NOMO-1 (cell line): Measurements from ENCODE around the gene PATJ.

Experiments
- DNase-seq, 2 experiments: peaks; one replicate each; lab custom pipeline; 2025; ENCODE audit not compliant: unreplicated experiment in 2 of 2; lab: John Stamatoyannopoulos, UW

PATJ gene

DNA sequence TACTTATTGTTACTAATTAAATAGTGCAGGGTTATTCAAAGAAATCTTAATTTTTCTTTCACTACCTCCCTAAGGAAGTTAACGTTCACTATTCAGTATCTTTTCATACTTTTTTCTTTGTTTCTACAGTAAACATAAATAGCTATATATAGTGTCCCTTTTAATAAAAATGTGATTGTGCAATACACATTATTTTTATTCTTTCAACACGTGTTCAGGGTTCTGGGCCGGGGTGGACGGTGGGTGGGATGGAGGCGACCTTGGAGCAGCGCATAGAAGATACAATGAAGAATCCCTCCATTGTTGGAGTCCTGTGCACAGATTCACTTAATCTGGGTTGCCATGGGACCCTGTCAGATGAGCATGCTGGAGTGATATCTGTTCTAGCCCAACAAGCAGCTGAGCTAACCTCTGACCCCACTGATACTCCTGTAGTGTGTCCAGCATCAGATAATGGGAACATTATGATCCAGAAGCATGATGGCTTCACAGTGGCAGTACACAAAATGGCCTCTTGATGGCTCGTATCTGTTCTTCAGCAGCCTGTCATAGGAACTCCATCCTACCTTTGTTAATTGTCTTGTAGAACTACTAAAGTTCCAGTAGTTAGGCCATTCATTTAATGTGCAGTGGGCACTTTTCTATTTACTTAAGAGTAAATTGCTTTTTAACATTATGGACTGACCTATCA lies 296.5 kb downstream of the PATJ start:
- no peak for DNase-seq

DNA sequence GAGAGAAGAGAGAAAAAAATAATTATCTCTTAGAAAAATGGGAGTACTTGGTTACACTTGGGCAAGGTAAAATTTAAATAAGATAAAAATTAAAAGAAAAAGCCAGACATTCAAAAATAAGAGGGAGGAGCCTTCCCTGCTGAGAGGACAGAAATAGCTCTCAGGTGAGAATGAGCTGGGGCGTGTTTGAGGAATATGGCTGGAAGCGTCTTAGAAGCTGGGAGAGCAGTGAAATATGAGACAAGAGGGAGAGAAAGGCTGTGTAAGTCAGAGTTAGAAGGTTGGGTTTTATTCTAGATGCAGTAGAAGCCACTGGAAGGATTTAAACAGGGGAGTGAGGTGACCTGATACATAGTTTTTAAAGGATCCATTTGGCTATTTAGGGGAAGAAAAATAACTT lies 298.2 kb downstream of the PATJ start:
- no peak for DNase-seq

DNA sequence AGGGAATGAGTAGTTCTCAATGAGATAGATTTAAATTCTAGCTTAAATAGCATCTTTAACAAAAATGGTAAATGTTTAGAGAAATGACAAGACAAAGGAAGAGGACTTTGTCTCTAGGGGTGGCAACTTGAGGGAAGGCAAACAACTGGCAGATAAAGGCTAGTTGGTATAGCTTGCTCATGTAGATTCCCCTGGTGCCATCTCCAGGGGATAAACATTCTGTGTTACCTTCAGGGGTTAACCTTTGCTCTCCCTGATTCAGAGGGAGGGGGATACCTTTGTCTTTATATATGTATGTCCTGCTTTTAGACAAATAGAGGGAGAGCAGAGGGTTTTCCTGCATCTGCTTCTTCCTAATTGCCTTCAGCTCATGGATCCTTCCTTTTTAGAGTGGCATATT lies 298.7 kb downstream of the PATJ start:
- DNase-seq: no peak

DNA sequence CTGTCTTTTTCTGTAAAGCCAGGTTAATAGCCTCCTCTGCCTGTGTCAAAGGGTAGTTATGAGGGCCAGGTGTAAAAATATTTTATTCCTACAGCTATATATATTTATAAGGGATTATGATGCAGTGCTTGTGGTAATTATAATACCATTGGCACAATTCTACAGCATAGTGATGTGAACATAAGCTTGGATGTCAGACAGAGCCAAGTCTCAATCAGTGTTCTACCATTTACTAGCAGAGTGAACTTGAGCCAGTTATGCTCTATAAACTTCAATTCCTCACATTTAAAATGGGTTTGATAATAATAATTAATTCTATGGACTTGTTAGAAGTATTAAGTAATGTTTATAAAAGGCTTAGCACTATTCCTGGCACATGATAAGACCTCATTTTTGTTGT lies 300.9 kb downstream of the PATJ start:
- DNase-seq: no peak

DNA sequence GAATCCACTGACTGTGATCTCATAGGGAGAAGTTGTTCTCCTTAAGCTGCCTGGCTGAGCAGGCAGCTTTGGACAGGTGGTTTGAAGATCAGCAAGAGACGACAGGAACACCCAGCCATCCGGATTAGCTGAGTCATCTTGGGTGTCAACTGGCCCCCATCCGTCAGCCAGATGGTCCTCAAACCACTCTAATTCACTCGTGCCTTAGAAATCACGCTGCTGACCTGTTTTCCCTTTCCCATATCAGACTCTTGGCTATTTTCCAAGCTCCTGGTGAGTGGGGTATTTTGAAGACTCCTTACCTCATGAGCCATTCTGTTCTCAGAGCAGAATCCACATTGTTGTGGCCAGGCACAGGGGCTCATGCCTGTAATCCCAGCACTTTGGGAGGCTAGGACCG lies 303.3 kb downstream of the PATJ start:
- no peak for DNase-seq

DNA sequence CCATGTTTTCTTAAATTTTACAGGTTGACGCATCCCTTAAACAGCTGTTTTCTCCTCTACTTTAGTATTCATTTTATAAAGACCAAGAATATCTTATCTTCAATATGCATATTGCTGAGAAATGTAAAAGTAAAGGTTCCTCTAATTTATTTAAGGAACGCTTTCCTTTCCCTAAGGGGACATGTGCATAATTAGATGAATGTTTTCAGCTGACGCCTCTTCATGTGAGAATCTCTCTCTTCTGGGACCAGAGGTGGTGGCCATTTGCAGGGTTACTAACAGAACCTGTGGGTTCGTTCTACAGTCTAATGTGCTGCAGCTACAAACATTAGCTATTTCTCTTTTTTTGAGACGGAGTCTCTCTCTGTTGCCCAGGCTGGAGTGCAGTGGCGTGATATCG lies 304.6 kb downstream of the PATJ start:
- no peak for DNase-seq

DNA sequence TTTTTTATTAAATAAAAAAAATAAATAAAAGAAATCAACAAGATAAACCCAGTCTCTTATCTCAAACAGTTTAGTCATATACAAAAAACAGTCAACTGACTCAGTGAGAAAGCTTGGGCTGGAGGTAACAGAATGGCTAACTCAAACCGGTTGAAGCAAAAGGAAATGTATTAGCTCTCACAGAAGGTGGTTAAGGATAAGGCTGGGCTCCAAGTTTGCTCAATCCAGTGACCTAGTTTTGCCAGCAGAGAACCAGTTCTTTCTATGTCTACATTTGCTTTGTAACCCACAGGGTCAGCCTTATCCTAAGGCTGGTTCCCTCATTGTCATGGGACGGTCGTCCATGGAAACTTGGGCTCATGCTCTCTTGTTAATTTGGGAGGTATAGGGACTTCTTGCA lies 307.9 kb downstream of the PATJ start:
- DNase-seq: no peak

DNA sequence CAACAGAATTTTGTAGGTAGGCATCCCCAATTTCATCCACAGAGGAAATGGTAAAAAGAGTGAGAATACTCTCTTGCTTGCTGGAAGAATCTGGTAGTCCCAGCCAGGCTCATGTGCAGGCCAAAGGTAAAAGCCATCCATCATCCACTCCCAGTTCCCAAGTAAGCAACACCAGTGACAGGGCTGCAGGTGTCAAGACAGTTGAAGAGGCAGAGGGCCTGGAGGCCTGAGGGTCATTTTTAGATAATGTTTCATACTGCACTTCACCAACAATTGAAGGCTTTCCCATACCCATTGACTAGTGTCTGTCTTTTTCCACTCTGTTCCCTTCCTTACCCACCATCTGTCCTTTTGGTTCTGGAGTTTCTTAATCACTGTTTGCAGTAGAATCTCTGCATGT lies 310.7 kb downstream of the PATJ start:
- DNase-seq: no peak

DNA sequence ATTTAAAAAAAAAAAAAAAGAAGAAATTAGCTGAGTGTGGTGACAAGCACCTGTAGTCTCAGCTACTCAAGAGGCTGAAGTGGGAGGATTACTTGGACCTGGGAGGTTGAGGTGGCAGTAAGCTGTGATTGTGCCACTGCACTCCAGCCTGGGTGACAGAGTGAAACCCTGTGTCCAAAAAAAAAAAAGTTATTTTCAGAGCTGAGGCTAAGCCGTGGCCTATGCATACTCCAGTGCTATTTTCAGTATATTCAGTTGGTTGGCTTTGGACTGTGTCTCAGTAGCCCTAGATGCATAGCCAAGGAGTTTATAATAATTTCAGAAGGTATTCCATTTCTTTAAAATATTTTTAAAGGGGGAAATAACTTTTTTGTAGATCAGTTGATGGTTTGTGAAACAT lies 311.9 kb downstream of the PATJ start:
- no peak for DNase-seq

DNA sequence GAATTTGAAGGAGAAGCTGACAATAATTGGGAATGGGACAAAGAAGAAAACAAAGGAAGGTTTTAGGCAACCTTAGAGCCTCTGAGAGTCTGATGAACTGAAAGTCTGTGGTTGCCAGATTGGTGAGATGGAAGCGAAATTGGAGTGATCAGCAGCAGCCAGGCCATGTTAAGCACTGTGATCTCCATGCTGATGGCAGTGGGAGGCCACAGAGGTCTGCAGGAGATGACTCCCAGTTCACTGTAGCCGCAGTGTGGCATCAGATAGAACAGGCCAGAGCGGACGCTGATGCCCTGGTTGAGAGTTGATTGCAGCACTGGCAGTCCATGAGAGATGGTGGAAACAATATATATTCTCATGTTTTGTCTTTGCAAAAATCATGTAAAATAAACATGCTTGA lies 314.9 kb downstream of the PATJ start:
- no peak for DNase-seq

DNA sequence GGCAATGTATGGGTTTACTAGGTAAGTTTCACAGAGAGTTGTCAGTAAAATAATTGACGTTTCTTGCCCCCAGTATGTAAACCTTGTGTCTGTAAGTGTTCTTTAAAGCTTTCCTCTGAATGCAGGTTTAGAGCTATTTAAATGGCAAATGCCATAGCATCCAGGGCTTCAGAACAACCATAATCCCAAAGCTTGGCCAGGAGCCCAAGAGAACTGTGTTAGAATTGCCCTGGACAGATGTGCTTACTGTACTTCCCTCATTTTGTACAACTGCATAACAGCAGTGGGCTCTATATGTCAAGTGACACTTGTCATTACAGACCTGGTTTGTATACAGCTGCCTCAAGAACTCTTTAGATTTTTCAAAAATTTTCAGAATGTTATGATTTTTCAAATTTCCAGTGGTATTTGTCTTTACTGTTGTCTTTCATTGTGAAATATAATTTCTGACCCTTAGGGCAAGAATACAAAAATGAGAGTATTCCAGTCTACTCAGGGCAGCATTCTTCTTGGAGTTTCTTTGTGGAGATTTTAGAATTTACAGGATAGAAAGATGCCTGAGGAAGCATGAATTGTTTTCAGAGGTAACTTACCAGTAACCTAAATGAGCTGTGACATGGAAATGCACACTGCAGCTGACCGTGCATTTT lies 315.5 kb downstream of the PATJ start:
- DNase-seq: no peak

DNA sequence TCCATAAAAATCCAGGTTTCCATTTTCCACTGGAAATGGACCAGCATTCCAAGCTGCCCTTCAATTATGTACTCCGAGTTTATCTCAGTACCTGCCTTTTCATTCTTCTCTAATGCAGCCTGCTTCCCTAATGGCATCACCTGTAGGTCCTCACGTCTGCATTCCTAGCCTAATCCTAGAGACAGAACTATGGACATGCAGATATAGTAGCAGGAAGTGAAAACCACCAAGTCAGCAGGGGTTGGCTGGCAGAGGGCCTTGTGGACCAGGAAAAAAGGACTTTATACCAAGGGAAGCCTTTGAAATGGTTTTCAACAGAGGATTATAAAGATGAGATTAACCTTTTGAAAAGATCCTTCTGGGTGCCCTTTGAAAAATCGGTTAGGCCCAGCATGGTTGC lies 316.7 kb downstream of the PATJ start:
- DNase-seq: no peak

DNA sequence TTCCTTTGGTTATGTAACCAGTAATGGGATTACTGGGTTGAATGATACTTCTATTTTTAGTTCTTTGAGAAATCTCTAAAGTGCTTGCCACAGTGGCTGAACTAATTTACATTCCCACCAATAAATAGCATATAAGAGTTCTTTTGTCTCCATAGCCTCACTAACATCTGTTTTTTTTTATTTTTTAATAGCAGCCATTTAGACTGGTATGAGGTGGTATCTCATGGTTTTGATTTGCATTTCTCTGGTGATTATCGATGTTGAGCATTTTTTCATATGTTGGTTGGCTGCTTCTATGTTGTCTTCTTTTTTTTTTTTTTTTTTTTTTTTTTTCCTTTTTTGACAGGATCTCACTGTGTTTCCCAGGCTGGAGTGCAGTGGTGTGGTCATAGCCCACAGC lies 319.8 kb downstream of the PATJ start:
- DNase-seq: no peak

DNA sequence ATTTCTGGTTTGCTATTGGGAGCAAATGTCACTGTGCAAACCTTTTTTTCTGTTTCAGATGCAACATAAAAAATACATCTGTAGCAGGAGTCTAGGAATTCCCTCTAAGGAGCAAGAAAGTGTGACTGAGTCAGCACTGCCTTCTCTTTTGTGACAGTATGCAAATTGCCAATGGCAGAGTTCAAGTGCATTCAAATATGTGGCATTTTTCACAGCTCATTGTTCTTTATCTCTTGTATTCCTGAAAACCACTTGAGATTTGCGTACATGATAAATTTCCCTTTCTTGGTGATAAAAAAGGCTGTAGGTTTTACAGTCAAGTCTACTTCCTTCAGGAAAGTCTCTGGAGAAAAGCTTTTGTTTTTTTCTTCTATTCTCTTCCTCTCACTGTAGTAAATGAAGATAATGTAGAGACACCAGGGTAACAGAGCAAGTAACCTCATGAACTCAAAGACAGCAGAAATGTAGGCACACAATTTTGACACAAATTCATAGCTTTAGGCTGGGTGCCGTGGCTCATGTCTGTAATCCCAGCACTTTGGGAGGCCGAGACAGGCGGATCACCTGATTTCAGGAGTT lies 322.6 kb downstream of the PATJ start:
- no peak for DNase-seq

DNA sequence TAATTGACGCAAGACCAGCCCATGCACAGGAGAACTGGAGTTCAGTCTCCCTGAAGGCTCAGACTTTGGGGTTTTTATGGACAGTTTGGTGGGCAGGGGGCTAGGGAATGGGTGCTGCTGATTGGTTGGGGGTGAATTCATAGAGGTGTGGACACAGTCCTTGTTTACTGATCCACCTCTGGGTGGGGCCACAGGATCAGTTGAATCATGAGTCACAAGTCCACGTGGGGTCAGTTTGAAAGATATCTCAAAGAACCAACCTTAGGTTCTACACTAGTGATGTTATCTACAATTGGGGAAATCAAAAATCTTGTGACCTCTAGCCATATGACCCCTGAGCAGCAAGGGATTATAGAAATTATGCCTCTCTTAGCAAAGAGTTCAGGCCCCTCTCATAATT lies 324.4 kb downstream of the PATJ start:
- no peak for DNase-seq

DNA sequence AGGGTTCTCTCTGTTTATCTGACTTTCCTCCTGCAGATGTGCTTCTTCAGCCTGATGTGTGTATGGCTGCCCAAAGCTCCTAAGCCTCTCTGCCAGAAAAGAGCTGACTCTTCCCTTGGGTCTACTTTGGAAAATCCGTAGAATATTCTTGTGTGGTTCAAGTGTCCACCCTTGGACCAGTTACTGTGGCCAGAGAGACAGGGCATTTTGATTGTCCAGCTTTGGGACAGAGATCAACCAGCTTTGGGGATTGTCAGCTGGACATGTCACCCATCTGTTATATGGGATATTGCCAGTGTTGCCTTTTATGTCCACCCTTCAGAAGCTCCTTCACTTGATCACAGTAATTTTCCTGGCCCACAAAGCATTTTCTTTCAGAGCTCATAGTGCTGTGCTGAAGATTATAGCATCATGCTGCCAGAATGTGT lies 326.1 kb downstream of the PATJ start:
- no peak for DNase-seq

DNA sequence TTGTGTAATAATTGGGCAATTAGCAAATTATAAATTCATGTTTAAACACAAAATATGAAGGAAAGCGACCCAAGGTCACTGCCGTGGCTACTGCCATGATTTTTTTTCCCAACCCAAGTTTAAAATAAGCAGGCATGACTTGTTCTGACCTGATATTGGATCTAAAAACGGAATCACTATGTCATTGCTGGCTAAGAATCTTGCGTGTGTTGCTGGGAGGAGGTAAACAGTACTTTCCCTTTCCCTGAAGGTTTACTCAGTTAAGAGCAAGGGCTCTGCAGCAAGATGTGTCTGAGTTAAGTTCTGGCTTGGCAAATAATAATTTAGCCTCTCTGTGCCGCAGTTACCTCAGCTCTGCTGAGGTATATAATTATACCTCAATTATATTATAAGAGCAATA lies 326.7 kb downstream of the PATJ start:
- no peak for DNase-seq

DNA sequence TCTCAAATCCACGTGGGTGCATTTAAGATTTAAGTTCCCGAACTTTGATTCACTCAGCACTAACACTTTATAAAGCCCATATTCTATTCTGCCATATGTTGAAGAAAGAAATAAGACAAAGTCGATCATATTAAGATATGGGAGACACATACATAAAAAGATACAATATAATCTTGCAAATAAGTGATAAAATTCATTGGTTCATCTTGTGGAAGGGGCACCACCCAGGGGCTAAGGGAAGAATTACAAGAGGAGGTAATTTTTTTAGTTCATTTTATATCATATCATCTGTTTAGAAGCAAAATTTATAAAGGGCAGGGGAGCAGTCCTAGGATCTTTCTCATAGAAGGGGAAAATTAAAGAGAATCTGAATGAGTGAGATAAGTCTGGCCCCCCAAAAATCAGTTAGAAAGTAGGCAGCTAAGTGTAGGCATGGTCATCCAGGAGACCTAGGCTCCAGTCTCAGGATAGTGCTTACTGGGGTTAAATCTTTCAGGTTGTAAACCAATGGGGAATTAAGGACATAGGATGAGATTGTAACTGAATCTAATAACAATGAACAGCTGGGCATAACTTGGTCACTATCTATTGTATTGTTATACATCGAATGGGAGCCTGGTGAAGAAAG lies 328.2 kb downstream of the PATJ start:
- DNase-seq: no peak

DNA sequence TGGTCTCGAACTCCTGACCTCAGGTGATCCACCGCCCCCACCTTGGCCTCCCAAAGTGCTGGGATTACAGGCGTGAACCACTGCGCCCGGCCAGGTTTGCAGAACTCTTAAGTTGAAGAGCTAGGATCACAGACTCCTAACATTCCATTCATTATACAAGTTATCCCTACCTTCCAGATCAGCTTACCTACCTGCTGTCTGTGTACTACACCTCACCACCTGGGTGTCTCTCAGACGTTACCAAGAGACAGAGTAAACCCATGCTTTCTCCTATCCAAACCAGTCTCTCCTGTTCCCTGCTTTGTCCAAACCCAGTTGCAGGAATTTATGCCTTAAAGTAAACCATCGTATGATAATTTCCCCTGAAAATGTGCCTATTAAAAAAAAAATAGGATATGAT lies 329.4 kb downstream of the PATJ start:
- DNase-seq: no peak

DNA sequence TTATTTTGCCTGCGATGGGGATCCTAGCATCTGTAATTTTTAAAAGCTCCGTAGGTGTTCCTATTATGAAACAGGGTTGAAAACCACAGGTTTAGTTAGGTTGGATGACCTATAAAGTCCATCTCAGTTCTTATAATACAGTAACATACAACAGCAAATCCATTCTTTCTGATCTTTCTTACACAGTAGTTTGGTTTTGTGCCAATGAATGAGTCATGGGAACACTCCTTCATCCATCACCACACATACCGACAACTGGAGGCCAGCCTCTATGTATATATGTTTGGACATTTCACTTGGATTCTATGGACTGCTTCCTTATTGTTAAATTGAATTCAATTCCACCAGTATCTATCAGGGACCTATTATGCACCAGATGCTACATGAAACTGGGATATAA lies 334.0 kb downstream of the PATJ start:
- DNase-seq: no peak

DNA sequence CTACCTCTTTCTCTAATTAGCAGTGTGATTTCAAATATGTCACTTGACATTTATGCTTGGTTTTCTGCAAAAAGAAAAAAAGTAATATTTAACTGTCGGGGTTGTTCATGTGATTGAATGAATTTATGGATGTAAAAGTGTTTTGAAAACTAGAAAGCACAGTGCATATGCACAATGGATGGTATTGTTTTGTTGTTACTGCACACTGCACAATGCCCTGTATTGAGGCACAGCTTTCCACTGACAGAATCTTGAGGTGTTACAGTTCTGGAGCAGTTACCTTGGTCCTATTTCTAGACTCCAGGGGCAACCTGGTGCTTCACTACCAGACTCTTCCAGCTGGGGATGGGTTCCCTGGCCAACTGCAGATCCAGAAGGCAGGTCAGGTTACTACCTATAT lies 335.5 kb downstream of the PATJ start:
- DNase-seq: no peak
